Stimulated activated CD8-positive, alpha-beta memory T cell treated with anti-CD3 and anti-CD28 coated beads, Interleukin-12 subunit alpha, Interleukin-12 subunit beta, amount 100 ng/mL, for 4 hours (primary cell): ENCODE measurements around the gene SEC16B.

Experiments used
- DNase-seq: peaks from one replicate; pipeline ENCODE4 v3.0.0-alpha.2; 2020; ENCODE audit warnings: low read depth

Gene SEC16B

DNA sequence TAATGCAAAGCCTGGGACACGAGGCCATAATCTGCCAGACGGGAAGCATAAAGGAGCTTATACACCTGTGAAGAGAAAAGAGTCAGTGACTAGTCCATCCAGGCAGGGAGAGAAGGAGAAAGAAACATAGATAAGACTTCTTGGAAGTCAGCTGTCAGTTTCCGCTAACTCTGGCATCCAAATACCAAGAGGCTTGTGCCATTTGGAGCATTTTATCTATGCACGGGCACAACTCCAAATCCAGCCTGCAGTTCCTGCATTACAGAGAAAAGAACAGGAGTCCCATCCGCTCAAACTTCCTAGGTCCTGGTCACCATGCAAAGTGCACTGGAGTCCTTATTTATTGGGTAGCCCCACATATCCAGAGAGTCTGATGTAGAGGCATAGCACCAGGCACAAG is 27.9 kb downstream of the SEC16B start:
- DNase-seq: no peak

DNA sequence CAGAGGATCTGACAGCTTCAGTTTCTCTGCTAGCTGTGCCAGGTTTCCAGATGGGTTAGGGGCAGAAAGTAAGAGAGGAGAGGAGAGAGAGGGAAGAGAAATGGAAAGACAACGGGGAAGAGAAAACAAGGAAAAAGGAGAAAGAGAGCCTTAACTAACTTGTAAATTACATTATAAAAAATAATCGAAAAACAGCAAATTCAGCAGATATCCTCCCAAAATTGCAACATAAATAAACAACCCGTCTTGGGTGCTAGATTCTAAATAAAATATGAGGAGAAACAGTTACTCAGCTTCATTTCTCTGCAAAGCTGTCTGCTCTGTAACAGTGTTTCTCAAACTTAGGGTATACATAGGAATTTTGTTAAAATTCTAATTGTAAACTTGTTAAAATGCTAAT is 29.2 kb downstream of the SEC16B start:
- no peak for DNase-seq

DNA sequence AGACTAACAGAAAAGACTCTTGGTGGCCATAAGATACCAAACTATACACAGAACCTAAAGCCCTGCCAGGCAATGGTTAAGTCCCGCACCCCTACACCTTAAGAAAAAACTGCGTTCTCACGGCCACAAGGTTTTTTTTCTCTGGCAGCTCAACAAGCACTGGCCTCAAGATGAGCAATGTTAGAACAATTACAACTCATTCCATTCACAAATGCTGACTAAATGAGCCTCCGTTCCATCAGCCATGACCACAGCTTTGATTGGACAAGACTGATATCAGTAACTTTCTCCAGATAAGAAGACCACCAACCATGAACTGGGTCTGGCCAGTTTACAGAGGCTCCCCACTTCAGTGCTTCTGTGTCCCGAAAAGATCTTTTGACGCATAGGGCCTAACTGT is 31.9 kb downstream of the SEC16B start:
- no peak for DNase-seq

DNA sequence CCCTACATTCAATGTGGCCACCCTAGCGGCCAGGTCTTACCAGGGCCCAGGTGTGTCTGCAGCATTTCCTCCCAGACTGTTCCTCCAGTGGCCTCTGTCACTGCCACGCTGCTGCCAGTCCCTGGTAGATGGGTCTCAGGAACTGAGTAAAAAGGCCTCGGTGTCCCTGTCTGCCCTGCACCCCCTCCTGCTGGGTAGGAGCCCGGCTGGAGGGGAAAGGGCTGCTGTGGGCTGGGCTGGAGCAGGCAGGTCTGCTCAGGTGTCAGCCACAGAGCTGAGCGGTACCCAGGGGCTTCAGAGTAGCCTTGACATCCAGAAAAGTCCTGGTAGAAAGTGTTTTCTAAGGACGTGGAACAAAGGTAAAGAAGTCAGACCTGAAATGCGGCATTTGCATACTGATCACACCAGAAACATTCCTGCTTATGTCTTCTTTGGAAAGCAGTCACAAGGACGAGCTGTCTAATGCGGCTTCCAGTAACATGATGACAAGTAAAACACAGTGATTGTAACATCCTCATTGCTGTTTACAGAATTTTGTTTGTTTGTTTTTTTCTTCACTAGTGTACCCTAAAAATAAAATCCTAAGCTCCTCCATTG is 32.6 kb downstream of the SEC16B start:
- no peak for DNase-seq

DNA sequence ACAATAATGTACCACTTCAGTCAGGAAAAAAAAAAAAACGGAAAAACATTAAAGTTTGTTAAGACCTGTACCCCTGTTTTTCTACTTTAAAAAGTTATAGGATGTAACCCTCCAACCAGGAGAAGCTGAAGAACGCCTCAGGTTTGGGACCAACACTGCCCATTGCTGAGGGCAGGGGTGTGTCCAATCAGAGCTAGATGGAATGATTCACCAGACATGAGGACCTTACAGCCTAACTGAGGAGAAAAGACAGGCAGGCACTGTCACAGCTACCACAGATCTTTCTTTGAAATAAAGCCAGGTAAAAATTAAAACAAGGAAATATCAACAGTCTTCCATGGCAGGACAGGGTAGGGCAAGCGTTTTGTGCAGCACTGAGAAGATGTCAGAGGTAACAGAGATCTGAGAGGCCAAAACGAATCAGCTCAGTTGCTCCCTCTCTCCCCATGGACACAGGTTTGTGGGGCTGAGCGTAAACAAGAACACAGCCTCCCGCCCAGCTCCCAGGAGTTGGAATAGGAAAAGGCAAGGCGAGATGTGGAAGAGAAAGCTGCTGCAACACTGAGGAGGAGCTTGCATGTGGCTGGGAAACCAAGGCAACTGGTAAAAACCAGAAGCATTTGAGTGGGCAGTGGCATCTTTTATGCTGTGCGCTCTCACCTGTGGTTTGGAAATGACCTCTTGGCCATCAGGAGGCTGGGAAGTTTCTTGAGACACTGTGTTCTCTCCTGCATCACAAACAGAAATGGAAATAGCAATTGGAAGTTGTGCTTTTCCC is 34.0 kb downstream of the SEC16B start:
- no peak for DNase-seq

GRCh38 chr1:177934927-177935326 is 34.9 kb downstream of the SEC16B start:
- no peak for DNase-seq

- no peak for DNase-seq
Measured at GRCh38 chr1:177934461-177934860, 35.4 kb downstream of the SEC16B start.

DNA sequence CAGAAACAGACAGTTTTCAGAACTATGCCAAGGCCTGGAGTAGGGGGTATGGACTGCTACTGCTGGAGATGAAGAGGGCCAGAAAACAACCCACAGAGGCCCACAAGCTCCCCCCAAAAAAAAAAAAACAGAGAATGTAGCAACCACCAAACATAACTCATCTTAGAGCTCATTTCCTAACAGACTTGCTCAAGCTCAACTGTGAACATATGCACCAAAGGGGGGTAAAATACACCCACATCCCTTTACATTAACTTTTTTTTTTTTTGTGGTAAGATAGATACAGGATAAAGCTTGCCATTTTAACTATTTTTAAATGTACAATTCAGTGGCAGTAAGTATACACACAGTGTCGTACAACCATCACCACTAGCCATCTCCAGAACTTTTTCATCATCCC is 36.0 kb downstream of the SEC16B start:
- DNase-seq: no peak

GRCh38 chr1:177932123-177932522 is 37.7 kb downstream of the SEC16B start:
- no peak for DNase-seq

- DNase-seq: no peak
Measured at GRCh38 chr1:177928952-177929351, 40.9 kb downstream of the SEC16B start.

GRCh38 chr1:177928194-177928593 is 41.7 kb downstream of the SEC16B start:
- no peak for DNase-seq

DNA sequence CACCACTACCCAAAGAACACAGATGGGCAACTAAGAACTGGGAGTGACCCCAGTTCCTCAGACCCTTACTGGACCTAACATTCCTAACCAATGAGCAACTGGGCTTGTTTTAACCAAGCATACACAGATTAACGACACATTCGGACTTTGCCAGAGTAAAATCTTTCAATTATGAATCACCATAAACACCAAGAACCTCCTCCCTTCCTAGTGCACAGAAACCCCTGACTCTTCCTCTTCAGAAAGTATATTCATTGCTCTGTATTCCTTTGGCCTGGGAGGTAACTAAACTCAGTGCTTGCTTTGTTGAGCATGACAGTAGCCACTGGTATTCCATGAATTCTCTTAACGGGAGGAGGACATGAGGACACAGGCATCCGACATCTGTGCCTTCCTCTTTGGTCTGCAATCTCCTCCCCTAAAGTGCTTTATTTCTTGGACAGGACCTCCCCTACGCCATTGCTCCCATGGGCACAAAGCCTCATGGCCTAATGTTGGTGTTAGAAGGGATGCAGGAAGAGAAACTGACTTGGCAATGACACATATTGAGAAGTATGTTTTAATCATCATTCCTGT is 42.7 kb downstream of the SEC16B start:
- DNase-seq: no peak

- DNase-seq: no peak
Measured at GRCh38 chr1:177926201-177926600, 43.7 kb downstream of the SEC16B start.

DNA sequence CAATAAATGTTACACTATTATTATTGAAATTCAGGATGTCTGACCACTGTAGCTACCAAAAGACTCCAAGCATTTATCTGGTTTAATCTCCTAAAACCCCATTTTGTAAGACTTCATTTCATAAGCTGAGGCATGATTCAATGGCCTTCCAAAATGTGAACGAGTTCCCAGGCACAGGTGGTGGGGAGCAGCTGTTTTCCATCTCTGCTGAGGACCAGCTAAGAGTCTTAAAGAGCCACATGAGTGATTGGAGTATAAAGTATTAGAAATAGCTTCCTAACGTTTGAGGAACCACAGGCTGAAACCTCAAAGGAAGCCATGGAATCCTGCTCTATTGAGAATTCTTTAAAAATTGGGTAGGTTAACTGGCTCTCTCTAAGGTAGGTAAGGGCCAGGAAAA is 44.9 kb downstream of the SEC16B start:
- no peak for DNase-seq

GRCh38 chr1:177923441-177923840 is 46.4 kb downstream of the SEC16B start:
- no peak for DNase-seq

- no peak for DNase-seq
Measured at GRCh38 chr1:177922209-177922608, 47.6 kb downstream of the SEC16B start.

- no peak for DNase-seq
Measured at GRCh38 chr1:177921590-177921989, 48.3 kb downstream of the SEC16B start.

DNA sequence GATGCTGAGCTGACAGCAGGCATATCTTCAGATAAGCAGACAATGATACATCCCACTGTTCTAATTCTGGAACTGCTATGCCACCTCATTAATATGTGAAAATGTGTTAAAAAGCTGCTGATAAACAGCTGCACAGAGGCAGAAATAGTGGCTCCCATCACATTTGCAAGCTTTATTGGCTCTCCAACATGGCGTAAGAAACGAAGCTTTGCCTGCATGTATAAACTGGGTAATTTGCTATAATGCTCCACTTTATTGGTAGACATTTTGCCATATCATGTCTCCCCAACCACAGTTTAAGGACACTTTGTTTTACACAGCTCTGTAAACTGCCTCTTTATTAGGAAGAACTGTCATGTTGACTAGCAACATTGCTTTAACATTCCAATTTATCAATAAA is 49.8 kb downstream of the SEC16B start:
- no peak for DNase-seq

GRCh38 chr1:177915641-177916040 is 54.2 kb downstream of the SEC16B start:
- DNase-seq: no peak

GRCh38 chr1:177914603-177915002 is 55.3 kb downstream of the SEC16B start:
- no peak for DNase-seq

- no peak for DNase-seq
Measured at GRCh38 chr1:177913762-177914540, 55.9 kb downstream of the SEC16B start.

DNA sequence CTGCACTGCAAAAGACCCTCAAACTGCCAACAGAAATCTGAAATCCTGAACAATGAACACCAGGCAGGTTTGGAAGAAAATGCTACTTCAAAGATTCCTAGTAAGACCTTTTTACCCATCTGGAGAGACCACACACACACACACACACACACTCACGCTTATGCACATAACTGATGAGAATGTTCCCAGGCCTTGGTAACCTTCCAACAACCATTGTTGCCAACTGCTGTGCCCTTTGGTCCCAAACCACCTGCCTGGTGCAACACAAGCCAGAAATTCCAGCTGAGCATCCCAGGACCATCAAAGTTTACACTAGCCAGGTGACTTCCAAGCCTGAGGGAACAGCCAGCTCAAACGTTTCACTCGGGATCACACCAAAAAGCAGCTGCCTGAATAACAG is 56.9 kb downstream of the SEC16B start:
- DNase-seq: no peak

DNA sequence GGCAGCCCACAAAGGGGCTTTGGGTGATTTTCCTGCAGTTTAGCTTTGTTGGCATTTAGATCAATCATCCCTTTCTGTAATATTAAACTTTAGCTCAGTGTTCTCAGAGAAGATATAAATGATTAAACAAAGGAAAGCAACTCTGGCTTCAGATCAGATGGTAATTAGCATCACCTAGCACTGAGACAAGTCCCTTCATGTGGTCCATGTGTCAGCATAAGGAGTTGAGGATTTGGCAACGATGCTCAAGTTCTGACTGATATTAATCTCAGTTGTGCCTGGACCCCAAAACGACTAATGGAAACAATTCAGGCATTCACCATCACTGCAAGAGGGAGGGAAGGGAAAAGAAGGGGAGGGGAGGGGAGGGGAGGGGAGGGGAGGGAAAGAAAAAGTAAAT is 60.4 kb downstream of the SEC16B start:
- DNase-seq: no peak
